GM18519 (cell line): ENCODE data around the gene ADAT3.

Experiments used
- ATAC-seq: cut with Tn5 transposase; IDR thresholded peaks from one replicate; pipeline ENCODE4 v1.9.1; 2021; ENCODE audit warnings: mild to moderate bottlenecking, moderate library complexity; ENCODE audit not compliant: unreplicated experiment, low FRiP score

The ADAT3 gene

DNA sequence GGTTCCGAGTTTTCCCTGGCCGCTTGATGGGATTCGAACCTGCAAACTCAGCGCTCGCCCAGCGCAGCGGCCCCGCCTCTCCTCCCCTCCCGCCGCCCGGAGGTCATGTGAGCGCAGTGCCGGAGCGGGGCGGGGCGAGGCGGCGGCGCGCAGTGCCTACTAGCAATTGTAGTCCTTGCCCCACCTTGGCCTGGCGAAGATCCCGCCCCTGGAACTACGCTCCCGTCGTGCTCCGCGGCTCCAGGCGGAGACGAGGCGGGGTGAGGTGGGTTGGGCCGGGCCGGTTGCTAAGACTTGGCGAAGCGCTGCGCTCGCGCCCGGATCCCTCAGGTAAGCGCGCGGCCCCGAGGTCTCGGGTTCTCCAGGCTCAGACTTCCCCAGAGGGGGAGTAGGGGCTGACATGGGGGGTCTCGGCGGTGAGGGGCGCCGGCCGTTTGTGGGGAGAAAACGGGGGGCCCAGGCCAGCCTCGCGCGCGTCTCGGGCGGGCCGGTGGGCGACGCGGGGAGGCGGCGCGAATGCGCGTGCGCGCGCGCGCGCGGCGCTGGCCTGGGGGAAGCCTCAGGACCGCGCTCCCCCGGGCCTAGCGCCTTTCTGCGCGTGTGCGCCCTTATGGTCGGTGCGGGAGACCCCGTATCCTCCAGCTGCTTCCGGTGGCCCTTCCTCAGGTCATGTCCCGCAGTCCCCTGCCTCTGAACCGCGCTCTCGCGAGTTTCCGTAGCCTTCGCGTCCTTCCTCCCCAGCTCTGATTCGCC, at the start of gene ADAT3, which contains the start of gene SCAMP4:
TSS of gene ADAT3 (plus strand) at position 290 of the 753 bp plus-strand sequence. CDS start 6,649 bp downstream, outside the sequence.
TSS of gene SCAMP4 (plus strand) at position 290 of the 753 bp plus-strand sequence. CDS start 9,621 bp downstream, outside the sequence.
- ATAC-seq, result peak; percentile 64

- ATAC-seq, result no peak
Observed at GRCh38 chr19:1855828-1856255, 49.4 kb upstream of the ADAT3 start.

DNA sequence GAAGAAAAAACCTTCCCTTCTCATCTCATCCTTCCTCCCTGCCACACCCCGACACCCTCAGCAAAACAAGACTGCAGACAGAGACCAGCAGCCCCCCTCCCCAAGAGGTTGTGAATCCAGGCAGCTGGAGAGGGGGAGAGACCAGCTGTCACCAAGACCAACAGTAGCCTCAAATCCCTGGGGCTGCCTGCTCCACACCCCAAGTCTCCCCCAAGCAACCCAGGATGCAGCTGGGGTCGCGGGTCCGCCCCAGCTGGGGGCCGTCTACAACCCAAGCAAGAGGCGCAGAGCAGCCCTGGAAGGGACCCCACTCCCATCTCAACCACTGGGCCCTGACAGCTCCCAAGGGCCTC, 48.9 kb upstream of the ADAT3 start:
- no peak for ATAC-seq

GRCh38 chr19:1856698-1857603, 48.2 kb upstream of the ADAT3 start:
- no peak for ATAC-seq

- ATAC-seq, result no peak
Observed at GRCh38 chr19:1857648-1858326, 47.4 kb upstream of the ADAT3 start.

- no peak for ATAC-seq
Observed at GRCh38 chr19:1858412-1859081, 46.7 kb upstream of the ADAT3 start.

DNA sequence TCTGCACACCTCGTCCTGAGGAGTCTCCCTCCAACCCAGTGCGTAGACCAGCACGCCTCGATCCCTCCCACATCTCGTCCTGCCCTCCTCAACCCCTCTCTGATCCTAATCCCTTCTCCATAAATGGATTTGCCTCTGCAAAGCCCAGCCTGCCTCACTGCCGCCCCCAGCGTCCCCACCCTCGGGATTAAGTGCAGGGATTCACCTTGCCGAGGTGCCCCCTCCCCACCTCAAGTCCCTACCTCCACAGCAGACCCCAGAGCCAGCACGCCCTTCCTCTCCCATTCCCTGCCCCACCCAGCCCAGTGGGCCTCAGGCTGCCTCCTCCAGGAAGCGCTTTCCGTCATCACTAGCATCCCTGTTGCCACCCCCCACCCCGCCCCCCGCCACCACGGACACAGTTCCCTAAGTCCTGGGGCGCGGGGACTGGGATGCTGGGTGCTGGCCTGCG, 45.8 kb upstream of the ADAT3 start:
- no peak for ATAC-seq

DNA sequence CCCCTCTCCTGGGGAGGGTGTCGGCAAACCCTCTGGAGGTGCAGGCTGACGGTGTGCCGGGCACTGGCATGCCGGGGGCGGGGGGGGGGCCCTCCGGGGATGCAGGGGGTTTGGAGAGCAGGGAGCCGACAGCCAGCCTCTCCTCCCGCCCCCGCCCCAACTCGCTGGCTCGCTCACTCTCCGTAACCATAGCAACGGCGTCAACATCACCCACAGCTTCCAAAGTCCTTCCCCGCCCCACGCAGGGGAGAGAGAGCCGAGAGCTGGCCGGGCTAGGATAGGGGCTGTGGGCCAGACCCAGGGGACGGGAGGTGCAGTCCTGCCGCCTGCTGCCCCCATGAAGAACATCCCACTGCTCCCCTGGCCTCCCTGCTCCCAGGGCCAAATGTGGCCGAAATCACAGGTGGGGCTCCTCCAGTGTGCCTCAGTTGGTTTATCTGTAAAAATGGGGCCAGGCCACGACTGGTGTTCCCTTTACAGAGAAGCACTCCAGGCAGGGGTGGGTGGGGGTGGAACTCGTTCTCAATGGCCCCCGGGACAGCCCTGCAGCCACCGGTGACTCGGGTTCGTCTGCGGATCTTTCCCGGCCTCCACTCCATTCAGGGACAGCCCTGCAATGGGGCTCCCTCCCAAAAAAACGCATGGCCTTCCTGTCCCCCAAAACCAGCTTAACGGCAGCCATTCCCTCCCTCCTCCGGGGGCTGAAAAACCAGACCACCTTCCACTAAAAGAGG, 45.0 kb upstream of the ADAT3 start:
- no peak for ATAC-seq

GRCh38 chr19:1860821-1861598, 44.2 kb upstream of the ADAT3 start:
- no peak for ATAC-seq

- no peak for ATAC-seq
Observed at GRCh38 chr19:1861599-1862031, 43.6 kb upstream of the ADAT3 start.

DNA sequence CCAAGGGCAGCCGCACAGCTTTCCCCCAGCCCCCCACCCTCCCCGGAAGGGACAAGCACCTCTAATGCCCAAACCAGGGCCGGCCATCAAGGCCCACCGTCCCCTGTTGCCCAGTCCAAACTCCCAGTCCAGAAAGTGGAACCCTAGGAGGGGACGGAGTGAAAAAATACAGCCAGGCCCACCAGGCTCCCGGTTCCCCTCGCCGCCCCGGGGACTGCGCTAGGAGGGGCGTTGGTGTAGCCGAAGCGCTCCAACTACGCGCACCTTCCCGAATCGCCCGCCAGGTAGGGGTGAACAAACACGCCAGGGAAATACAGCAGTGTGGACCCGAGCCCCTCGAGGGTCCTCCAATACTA, 43.2 kb upstream of the ADAT3 start:
- no peak for ATAC-seq

DNA sequence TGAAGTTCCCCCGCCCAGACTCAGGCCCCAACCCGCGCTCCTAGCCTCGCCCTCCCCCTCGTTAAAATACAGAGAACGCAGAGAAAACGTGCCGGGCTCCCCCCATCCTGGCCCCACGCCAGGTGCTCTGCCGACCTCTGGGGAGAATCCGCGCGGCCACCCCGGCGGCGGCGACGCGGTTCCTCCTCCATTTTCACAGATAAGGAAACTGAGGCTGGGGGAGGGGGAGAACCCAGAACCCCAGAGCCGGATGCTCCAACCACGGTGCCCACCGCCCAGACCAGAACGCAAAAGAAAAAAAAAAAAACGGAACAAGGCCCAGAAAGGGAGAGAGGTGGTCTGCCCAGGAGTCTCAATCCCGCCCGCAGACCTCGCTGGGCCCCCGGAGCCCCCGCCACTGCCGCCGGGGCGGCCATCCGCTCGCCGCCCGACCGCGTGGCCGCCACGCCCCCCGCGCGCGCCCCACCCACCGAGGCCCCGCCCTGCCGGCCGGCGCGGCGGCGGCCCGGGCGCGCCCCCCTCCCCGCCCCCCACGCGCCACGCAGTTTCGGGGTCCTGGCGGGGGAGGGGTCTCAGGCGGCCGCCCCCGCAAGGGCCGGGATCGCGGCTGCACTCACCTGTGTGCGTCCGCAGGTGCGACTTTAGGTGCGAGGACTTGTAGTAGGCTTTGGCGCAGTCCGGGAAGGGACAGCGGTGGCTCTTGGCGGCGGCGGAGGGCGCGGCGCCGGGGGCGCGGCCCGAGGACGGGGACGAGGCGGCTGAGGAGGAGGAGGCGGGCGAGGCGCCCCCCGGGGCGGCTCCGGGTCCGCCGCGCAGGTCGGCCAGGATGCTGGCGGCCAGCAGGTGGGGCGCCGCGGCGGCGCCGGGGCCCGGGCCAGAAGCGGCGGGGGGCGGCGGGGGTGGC, 42.5 kb upstream of the ADAT3 start:
- ATAC-seq, result peak; percentile 1

GRCh38 chr19:1863328-1863637, 41.9 kb upstream of the ADAT3 start, which contains the start of gene KLF16:
Gene KLF16, minus strand, starts transcription at chr19:1863579. Its CDS starts 82 bp downstream, at chr19:1863497.
- no peak for ATAC-seq

GRCh38 chr19:1863638-1864479, 41.3 kb upstream of the ADAT3 start:
- ATAC-seq, result peak; percentile 56

DNA sequence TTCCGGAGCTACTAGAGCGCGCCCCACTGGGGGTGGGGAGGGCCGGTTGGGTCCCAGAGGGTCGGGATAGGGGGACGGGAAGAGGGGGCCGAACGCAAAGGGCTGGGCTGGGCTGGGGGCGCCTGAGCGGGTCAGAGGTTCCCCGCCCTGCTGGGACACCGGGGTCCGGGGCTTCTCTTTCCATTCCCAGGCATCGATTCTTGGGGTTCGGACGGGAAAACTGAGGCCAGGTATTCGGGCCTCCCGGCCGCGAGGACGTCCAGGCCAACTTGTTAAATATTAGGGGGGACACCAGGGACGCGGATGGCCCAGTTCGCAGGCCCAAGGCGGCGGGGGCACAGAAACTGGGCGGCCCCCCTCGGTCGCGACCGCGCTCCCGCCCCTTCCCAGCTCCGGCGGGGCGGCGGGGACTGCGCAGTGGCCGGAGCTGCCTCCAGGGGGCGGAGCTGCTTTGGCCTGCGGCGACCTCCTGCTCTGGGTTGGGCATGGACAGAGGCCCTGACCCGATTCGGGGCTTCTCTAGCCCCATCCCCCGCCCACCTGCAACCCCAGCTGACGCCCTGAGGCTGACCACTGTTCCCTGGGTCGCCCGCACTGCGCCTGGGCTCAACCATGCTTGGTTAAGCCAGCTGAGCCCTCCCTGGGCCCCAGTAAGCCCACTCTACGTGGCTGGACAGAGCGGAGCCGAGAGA, 40.6 kb upstream of the ADAT3 start:
- ATAC-seq, result no peak

- ATAC-seq, result no peak
Observed at GRCh38 chr19:1865172-1866010, 39.8 kb upstream of the ADAT3 start.
